Measurements from ENCODE around the gene CNKSR3.

GRCh38 chr6:154430481-154430919, 80.0 kb downstream of the CNKSR3 start:
- no peak for TF ChIP-seq POLR2A (IDR thresholded peaks at IDR 0.05; ENCODE audit: low read length)
- TF ChIP-seq GATA1 (IDR thresholded peaks at IDR 0.05; ENCODE audit: low read depth, low read length): no peak

Measured in erythroblast (primary cell).